SK-N-SH (cell line): Measurements from ENCODE around the gene CLDN6.

Experiments
- CTCF ChIP-seq: fragments of 200-600 bp; sonication (generic); IDR thresholded peaks from 2 replicates; pipeline ENCODE4 v1.6.1; 2017; ENCODE audit warnings: antibody characterized with exemption, mild to moderate bottlenecking, moderate library complexity
- MXI1 ChIP-seq: IDR thresholded peaks from 2 replicates; pipeline ENCODE4 v1.6.1; 2012; ENCODE audit warnings: mild to moderate bottlenecking, low read depth, low read length, improper control_type of control experiment
- RAD21 ChIP-seq: IDR thresholded peaks from 2 replicates; pipeline ENCODE4 v1.6.1; 2012; ENCODE audit warnings: mild to moderate bottlenecking, low read length

- TF ChIP-seq CTCF (no peak), RAD21 (no peak), MXI1 (no peak)
Observed at GRCh38 chr16:3044708-3045107, 26.7 kb upstream of the CLDN6 start.
